Vagina (tissue), 2 donors: Measurements from ENCODE around the gene HMBS. TPM values are rescaled to one million over a fixed set of nuclear protein-coding genes. Genes with fewer than 3 reads are reported as not detected.
A peak's percentile ranks its signal among the peaks of the same experiment; 100 is the strongest.
"Not testable (repeated sequence)": the region's sequence is repeated elsewhere in the genome, so short reads cannot be mapped to it uniquely, and the experiment has no call there.

Experiments
- DNase-seq, 2 donors: peaks; one replicate each; pipeline ENCODE4 v3.0.0-alpha.2; 2017; ENCODE audit errors: extremely low spot score in 2 of 2
- H3K27ac ChIP-seq: fragments of 200-600 bp; sonication (generic); one replicate; pipeline ENCODE4 v1.5.1; 2019
- H3K27me3 ChIP-seq: fragments of 200-600 bp; sonication (generic); one replicate; pipeline ENCODE4 v1.5.1; 2019
- H3K36me3 ChIP-seq, 2 donors: fragments of 200-600 bp; sonication (generic); one replicate each; pipeline ENCODE4 v1.5.1; 2017 to 2019
- H3K4me1 ChIP-seq: fragments of 200-600 bp; sonication (generic); one replicate; pipeline ENCODE4 v1.5.1; 2019
- H3K4me3 ChIP-seq, 2 donors: fragments of 200-600 bp; sonication (generic); 1 replicate in 1 of 2; 2 replicates in 1 of 2; pipeline ENCODE4 v1.5.1; 2016 to 2019
- H3K9me3 ChIP-seq: fragments of 200-600 bp; sonication (generic); one replicate; pipeline ENCODE4 v1.5.1; 2019
- CTCF ChIP-seq, 3 experiments: fragments of 450-650 bp in 2 of 3; fragments of 200-600 bp in 1 of 3; sonication (generic) in 1 of 3; IDR thresholded peaks; one replicate each; pipeline ENCODE4 v1.5.1; 2017 to 2019; ENCODE audit warnings: antibody characterized with exemption in 3 of 3, mild to moderate bottlenecking in 2 of 3, moderate library complexity in 2 of 3
- POLR2A ChIP-seq, 2 donors: fragments of 450-650 bp; IDR thresholded peaks; one replicate each; pipeline ENCODE4 v1.6.1; 2017; ENCODE audit warnings: antibody characterized with exemption in 2 of 2, mild to moderate bottlenecking in 2 of 2, moderate library complexity in 2 of 2
- POLR2AphosphoS5 ChIP-seq, 2 donors: sonication (generic); formaldehyde crosslinking; IDR thresholded peaks; one replicate each; pipeline ENCODE4 v1.9.0; 2017; ENCODE audit warnings: antibody characterized with exemption in 2 of 2, mild to moderate bottlenecking in 2 of 2, low read depth in 1 of 2; ENCODE audit not compliant: insufficient read depth in 1 of 2
- intact Hi-C: fragments of 100-400 bp; cut with DNase I; formaldehyde crosslinking; loops from one replicate; pipeline ENCODE4 v1.15.1; 2023
- total RNA-seq: library from RNA; depleted of rRNA; stranded (reverse); fragments of >200 nt; gene quantifications from one replicate; pipeline ENCODE4 v1.2.3, GENCODE V29; 2016

HMBS gene
- total RNA-seq, 1 donor from 2014 or later: 13.5 TPM

GRCh38 chr11:119100994-119101758, 16.5 kb downstream of the HMBS start:
- intact Hi-C loops: loop anchor here (10.0 kb wide), 1 partner anchor 234 kb away; the partner anchor contains the start of gene RNF26
- peaks cover 35% of the 10 kb centered on the region for H3K4me1 ChIP-seq
- DNase-seq: no peak
- no peaks in the 10 kb centered on the region for H3K27me3 ChIP-seq
- H3K9me3 ChIP-seq: no peaks in the 10 kb centered on the region
- H3K36me3 ChIP-seq: peaks cover 0 to 21% of the 10 kb centered on the region in 2 donors
- peak overlapping the region; percentile 71 to 96 for H3K4me3 ChIP-seq
- H3K27ac ChIP-seq: peak overlapping the region; percentile 86
- no peak for TF ChIP-seq POLR2A (IDR thresholded peaks at IDR 0.05)
- TF ChIP-seq CTCF (IDR thresholded peaks at IDR 0.05): no peak
- no peak for TF ChIP-seq POLR2AphosphoS5 (IDR thresholded peaks at IDR 0.05; ENCODE audit: insufficient read depth in 1 of 2, low read depth in 1 of 2)

- intact Hi-C loops: loop anchor here (10.0 kb wide), 1 partner anchor 233 kb away; the partner anchor contains the start of gene RNF26
- peak within 1 kb of the TSS; percentile 71 to 96 for H3K4me3 ChIP-seq
- H3K9me3 ChIP-seq: no peaks in the 10 kb centered on the region
- H3K36me3 ChIP-seq: peaks cover 0 to 16% of the 10 kb centered on the region in 2 donors
- no peaks in the 10 kb centered on the region for H3K27me3 ChIP-seq
- H3K27ac ChIP-seq: peak within 1 kb of the TSS; percentile 86
- H3K4me1 ChIP-seq: peaks cover 43% of the 10 kb centered on the region
- TF ChIP-seq CTCF (IDR thresholded peaks at IDR 0.05) (peak in 2 of 3 experiments; percentile 13 to 33), POLR2A (IDR thresholded peaks at IDR 0.05) (peak in 1 of 2 donors; percentile 9), POLR2AphosphoS5 (IDR thresholded peaks at IDR 0.05; ENCODE audit: insufficient read depth in 1 of 2, low read depth in 1 of 2) (peak; percentile 66 to 96)
- peak in 1 of 2 donors; percentile 98 for DNase-seq
Measured at GRCh38 chr11:119101759-119102423, 17.2 kb downstream of the HMBS start, which contains the start of gene DPAGT1. DPAGT1 (minus strand) TSS chr11:119101853; CDS start chr11:119101655, 198 bp downstream.

GRCh38 chr11:119103161-119103664, 18.5 kb downstream of the HMBS start:
- Histone ChIP-seq H3K27ac (peak overlapping the region; percentile 86), H3K4me1 (peaks cover 47% of the 10 kb centered on the region), H3K4me3 (peak overlapping the region; percentile 71 to 96)
- H3K9me3 ChIP-seq, DNase-seq, H3K27me3 ChIP-seq, H3K36me3 ChIP-seq: not testable (repeated sequence)
- intact Hi-C loops: loop anchor here (10.0 kb wide), 1 partner anchor 232 kb away; the partner anchor contains the start of gene RNF26

GRCh38 chr11:119103793-119104192, 19.1 kb downstream of the HMBS start:
- intact Hi-C loops: loop anchor here (10.0 kb wide), 1 partner anchor 231 kb away; the partner anchor contains the start of gene RNF26
- Histone ChIP-seq H3K4me3 (no peak overlapping the region), H3K9me3 (no peaks in the 10 kb centered on the region), H3K27me3 (no peaks in the 10 kb centered on the region), H3K36me3 (no peaks in the 10 kb centered on the region), H3K4me1 (peaks cover 52% of the 10 kb centered on the region), H3K27ac (peak overlapping the region; percentile 86)
- TF ChIP-seq CTCF (IDR thresholded peaks at IDR 0.05): no peak
- no peak for TF ChIP-seq POLR2A (IDR thresholded peaks at IDR 0.05)
- no peak for TF ChIP-seq POLR2AphosphoS5 (IDR thresholded peaks at IDR 0.05; ENCODE audit: insufficient read depth in 1 of 2, low read depth in 1 of 2)
- DNase-seq: no peak
